Astrocyte (in vitro differentiated cells and primary cell): ENCODE data around the gene POLR3GL.

Source experiments
- EZH2 ChIP-seq: IDR thresholded peaks from 2 replicates; pipeline ENCODE4 v1.6.1; 2012; ENCODE audit warnings: mild to moderate bottlenecking, low read length, inconsistent platforms; ENCODE audit not compliant: insufficient read depth
- TF ChIP-seq, protein P1 (sequence below): IDR thresholded peaks from 2 replicates; pipeline ENCODE4 v1.5.1; 2011; ENCODE audit warnings: low read depth, mild to moderate bottlenecking, inconsistent platforms, low read length, moderate library complexity; ENCODE audit not compliant: insufficient read depth

DNA sequence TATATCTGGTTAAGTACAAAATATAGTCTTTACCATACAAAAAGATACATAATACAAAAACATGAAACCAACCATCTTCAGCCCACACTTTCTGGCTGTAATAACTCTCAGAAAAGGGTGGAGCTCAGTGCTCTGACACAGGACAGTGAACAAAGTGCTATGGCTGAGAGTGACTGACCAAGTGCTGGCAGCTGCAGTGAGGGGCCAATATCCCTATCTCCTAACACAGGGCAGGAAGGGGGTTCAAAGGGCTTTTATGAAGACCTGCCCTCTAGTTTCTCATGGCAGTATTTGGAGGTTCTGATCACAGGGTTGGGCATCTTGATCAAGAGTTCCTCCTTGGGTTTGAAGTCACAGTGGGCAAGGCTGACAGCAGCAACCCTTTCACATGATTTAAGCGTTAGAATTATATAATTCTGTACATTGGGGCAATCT lies 28.0 kb downstream of the POLR3GL start:
- TF ChIP-seq, protein P1, sequence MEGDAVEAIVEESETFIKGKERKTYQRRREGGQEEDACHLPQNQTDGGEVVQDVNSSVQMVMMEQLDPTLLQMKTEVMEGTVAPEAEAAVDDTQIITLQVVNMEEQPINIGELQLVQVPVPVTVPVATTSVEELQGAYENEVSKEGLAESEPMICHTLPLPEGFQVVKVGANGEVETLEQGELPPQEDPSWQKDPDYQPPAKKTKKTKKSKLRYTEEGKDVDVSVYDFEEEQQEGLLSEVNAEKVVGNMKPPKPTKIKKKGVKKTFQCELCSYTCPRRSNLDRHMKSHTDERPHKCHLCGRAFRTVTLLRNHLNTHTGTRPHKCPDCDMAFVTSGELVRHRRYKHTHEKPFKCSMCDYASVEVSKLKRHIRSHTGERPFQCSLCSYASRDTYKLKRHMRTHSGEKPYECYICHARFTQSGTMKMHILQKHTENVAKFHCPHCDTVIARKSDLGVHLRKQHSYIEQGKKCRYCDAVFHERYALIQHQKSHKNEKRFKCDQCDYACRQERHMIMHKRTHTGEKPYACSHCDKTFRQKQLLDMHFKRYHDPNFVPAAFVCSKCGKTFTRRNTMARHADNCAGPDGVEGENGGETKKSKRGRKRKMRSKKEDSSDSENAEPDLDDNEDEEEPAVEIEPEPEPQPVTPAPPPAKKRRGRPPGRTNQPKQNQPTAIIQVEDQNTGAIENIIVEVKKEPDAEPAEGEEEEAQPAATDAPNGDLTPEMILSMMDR = no peak
- TF ChIP-seq EZH2 = no peak
